Upper lobe of left lung (tissue), 4 donors: ENCODE measurements around the gene CYP2U1.

Experiments
- CTCF ChIP-seq, 6 experiments: fragments of 450-650 bp in 4 of 6; fragments of 200-600 bp in 2 of 6; sonication (generic) in 2 of 6; IDR thresholded peaks; one replicate each; pipeline ENCODE4 v1.5.1; 2016 to 2019; ENCODE audit warnings: antibody characterized with exemption in 6 of 6
- POLR2A ChIP-seq, 4 donors: fragments of 450-650 bp; IDR thresholded peaks; one replicate each; pipeline ENCODE4 v1.5.1; 2016 to 2017; ENCODE audit warnings: antibody characterized with exemption in 4 of 4, mild to moderate bottlenecking in 2 of 4
- POLR2AphosphoS5 ChIP-seq, 2 donors: sonication (generic); formaldehyde crosslinking; IDR thresholded peaks; one replicate each; pipeline ENCODE4 v1.5.1; 2017; ENCODE audit warnings: antibody characterized with exemption in 2 of 2

- no peak for TF ChIP-seq CTCF (IDR thresholded peaks at IDR 0.05)
- TF ChIP-seq POLR2A (IDR thresholded peaks at IDR 0.05) = no peak
- no peak for TF ChIP-seq POLR2AphosphoS5 (IDR thresholded peaks at IDR 0.05)
Observed at GRCh38 chr4:107977482-107977881, 46.1 kb downstream of the CYP2U1 start.
